Erythroblast (primary cell): Measurements from ENCODE around the gene SPATA6.

Experiments
- GATA1 ChIP-seq: IDR thresholded peaks from 2 replicates; pipeline ENCODE4 v1.6.1; 2011; ENCODE audit warnings: low read depth, mild to moderate bottlenecking, control low read depth, low read length, moderate library complexity
- POLR2A ChIP-seq: IDR thresholded peaks from 2 replicates; pipeline ENCODE4 v1.6.1; 2011; ENCODE audit warnings: mild to moderate bottlenecking, low read length

- TF ChIP-seq POLR2A (no peak), GATA1 (no peak)
Measured at GRCh38 chr1:48391926-48392325, 80.1 kb downstream of the SPATA6 start.
